GM18951 (cell line): ENCODE results near the gene CCL27.

Experiments used
- POLR2A ChIP-seq: IDR thresholded peaks from 4 replicates; pipeline ENCODE4 v1.6.1; 2011; ENCODE audit warnings: mild to moderate bottlenecking; ENCODE audit not compliant: insufficient read length, insufficient read depth; ENCODE audit errors: extremely low read depth
- in situ Hi-C: fragments of 300-500 bp; cut with MboI; formaldehyde crosslinking; loops from one replicate; pipeline ENCODE4 v1.12.0; 2022; ENCODE audit warnings: low sequenced_read_pairs, mixed read lengths, inconsistent platforms; ENCODE audit not compliant: unreplicated experiment

The CCL27 gene

GRCh38 chr9:34620061-34620994 lies 42.1 kb downstream of the CCL27 start, which contains the start of gene DCTN3:
TSS of gene DCTN3 (minus strand) at chr9:34620495. CDS start at chr9:34620464, 31 bp downstream.
- in situ Hi-C loops = no loop called here
- TF ChIP-seq POLR2A = peak; percentile 77

GRCh38 chr9:34615132-34615531 lies 47.3 kb downstream of the CCL27 start:
- in situ Hi-C loops = no loop called here
- TF ChIP-seq POLR2A = no peak

DNA sequence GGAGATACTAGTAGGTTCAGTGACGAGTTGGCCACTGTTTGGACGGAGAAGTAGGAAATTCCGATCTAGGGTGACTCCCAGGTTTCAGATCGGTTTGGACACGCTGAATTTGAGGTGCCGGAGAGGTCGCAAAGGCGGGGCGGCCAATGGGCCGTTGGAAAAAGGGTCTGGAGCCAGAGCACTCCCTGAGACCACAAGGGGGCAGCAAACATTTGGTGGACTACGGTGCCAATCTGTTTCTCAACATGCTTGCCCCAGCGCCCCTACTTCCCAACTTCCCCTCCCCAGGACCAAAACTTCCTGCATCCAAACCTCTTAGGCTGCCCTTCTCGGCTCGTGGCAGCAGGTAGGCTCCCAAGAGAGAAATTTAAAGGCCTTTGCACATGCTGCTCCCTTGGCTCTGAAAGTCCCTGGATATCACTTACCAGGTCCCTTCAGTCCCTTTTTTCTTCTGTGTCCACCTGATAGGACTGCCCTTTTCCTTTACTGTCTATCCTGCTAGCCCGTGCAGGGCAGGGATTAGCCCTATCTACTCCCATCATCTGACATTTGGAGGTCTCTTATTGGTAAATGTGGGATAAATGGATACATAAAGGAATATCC lies 49.6 kb downstream of the CCL27 start:
- in situ Hi-C loops = no loop called here
- no peak for TF ChIP-seq POLR2A
